GM18507 (cell line): ENCODE results near the gene CYSLTR2.

Experiments used
- DNase-seq: peaks from one replicate; pipeline ENCODE4 v3.0.0; 2011; ENCODE audit warnings: low read depth; ENCODE audit not compliant: insufficient read length; ENCODE audit errors: extremely low spot score
- FAIRE-seq: peaks from 2 replicates; lab custom pipeline; 2011; peaks lifted over from hg19 to GRCh38; lab: Jason Lieb, UNC

CYSLTR2 gene

DNA sequence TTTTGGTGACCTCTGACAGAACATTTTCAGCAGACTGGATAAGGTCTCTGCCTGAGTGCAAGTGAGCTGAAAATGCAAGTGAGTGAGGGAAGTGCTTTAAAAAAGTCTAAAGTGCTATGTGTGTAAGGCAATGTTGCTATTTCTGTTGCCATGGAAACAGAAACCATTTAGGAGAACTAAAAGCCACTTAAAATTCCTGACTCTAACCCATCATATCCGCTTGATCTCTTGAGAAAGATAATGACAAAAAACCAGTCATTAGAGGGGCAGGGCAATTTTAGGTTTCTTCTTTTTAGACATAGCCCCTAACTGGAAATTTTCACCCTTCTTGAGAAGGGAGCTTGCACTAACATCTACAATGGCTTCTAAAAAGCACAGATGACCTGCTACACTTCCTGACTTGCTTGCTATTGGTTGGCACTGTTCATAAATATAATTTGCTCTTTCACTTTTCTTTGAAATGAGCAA is at the start of gene CYSLTR2:
CYSLTR2 (plus strand) TSS at position 458 of the 468 bp plus-strand sequence. CDS start 52,889 bp downstream, outside the sequence.
- no peak for DNase-seq
- peak; percentile 42 for FAIRE-seq

GRCh38 chr13:48615049-48615448 is 38.7 kb upstream of the CYSLTR2 start:
- DNase-seq (no peak), FAIRE-seq (no peak)

DNA sequence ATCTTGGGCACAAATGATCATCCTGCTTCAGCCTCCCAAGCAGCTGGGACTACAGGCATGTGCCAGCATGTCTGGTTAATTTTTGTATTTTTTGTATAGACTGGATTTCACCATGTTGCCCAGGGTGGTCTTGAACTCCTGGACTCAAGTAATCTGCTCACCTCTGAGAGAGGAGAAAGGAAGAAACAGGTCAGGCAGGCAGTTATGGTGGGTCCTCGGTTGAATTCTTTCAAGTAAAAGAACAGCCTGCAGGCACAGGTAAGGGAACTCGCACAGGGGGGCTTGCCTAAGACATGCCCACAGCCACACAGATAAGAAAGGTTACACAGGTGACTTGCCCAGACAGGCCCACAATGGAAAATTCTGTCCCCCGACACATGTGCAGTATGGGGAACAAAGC is 34.8 kb upstream of the CYSLTR2 start:
- DNase-seq (no peak), FAIRE-seq (no peak)

DNA sequence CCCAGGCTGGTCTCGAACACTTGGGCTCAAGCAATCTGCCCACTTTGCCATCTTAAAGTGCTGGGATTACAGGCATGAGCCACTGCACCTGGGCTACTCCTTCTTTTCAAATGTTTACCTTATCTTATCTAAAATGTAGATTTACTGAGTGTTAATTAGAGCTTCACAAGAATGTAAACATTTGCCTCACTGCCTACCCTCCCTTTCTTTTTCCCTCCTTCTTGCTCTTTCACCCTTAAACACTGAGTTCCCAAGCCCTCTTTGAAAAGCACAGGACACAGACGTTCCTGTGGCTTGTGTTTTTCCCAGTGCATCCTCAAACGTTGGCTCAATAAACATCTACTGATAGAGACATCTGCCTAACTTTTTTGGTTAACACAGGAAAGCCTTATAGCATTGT is 32.7 kb upstream of the CYSLTR2 start:
- no peak for DNase-seq
- FAIRE-seq = no peak

- FAIRE-seq (no peak), DNase-seq (no peak)
These were observed 29.7 kb upstream of the CYSLTR2 start for GRCh38 chr13:48624016-48624415.

- no peak for FAIRE-seq
- no peak for DNase-seq
These were observed 28.9 kb upstream of the CYSLTR2 start for GRCh38 chr13:48624858-48625257.

DNA sequence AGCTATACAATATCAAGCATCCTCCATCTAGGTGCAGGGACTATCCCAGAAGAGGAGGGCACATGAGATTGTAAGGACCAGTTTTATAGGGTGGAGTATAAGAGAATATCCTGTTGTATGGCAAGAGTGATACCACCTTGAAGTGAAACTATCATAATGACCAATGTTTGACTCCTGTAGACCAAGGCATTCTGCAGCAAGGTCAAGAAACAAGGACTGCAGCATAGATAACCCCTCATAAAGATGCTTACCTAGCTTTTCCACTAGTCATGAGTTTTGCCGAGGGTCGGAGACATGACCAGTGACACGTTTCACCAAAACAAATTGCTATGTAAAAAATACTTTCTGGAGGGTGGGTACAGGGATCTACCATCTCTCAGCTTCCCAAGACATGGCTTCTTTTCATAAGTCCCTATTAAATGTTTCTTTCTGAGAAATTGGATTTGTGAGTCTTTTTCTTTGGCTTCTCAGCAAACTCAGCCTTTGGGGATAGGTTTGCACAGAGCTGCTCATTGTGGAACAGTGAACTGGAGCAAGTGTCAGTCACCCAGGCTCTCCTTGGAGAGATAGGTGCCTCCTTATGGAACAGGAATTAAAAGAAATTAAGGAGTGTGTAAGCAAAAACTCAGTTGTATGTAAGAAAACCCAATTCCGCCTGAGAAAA is 28.2 kb upstream of the CYSLTR2 start:
- FAIRE-seq = no peak
- DNase-seq = no peak

GRCh38 chr13:48626077-48626449 is 27.7 kb upstream of the CYSLTR2 start:
- FAIRE-seq = no peak
- no peak for DNase-seq

DNA sequence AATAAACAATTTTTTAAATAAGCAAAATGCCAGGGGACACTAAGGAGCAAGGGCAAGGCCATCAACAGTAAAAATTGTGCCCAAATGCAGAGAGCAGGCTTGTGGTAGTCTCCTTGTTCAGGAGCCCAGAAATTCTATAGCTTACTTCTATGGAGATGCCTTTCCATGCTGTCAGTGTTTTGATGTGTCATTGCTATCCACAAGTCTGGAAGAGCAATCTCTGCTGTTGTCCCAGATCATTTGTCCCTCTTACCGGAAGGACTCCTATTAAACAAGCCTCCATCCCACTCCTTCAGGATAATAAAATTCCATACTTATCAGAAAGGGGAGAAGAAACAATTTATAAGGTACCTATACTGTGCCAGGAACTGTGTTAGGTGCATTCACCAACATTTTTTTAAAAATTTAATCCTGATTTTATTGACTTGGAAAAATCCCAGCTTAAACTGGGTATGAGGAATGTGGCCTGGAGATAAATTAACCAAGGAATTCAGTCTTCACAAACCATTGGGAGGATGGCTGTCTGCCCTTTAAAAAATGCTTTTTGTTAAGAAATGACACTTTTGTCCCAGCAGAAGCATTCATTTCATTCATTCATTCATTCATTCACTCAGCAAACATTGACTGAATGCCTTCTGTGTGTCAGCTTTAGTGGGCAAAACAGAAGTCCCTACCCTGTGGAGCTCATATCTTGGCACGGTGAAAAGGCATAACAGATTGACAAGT is 26.8 kb upstream of the CYSLTR2 start:
- FAIRE-seq = no peak
- DNase-seq = no peak

- no peak for FAIRE-seq
These were observed 24.5 kb upstream of the CYSLTR2 start for GRCh38 chr13:48629277-48629676.

DNA sequence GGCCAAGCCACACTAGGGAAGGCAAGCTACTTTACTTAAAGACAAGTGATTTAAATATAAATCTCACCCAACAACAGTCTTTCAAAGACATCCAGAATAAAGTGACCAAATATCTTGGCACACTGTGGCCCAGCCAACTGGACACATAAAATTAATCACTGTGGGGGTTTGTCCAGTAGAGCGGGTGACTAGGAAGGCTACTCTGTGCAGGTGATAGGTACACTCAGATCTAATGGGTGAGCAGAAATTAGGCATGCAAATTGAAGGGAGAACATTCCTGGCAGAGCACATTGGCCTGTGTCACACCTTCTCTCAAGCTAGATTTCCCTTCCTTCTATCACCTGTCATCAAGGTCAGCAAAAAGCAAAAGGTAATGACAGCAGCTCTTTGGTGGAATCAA is 23.4 kb upstream of the CYSLTR2 start:
- DNase-seq (no peak), FAIRE-seq (no peak)

More at GRCh38 chr13:48629277-48629676, 24.5 kb upstream of the CYSLTR2 start:
- no peak for DNase-seq

- FAIRE-seq = no peak
- no peak for DNase-seq
These were observed 23.0 kb upstream of the CYSLTR2 start for GRCh38 chr13:48630773-48631172.

DNA sequence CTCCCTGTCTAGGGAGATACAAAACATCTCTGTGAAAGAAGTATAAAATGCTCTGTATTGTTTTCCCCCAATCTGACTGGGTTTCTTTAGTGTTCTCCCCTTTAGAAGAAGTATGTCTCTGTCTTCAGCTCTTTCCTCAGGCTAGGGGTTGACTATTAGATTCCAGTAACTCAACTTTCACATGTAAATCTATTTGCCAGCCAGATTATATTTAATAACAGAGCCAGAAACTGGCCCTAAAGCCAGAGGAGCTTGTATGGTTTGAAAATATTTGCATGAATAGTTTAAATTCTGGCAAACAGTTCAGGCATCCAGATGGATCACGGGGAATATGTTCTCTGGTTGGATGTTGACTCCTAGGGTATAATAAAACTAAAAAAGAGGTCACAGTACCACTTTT is 22.3 kb upstream of the CYSLTR2 start:
- FAIRE-seq (no peak), DNase-seq (no peak)

- no peak for DNase-seq
- FAIRE-seq = no peak
These were observed 20.0 kb upstream of the CYSLTR2 start for GRCh38 chr13:48633700-48634099.

- no peak for FAIRE-seq
- no peak for DNase-seq
These were observed 19.1 kb upstream of the CYSLTR2 start for GRCh38 chr13:48634636-48635035.

GRCh38 chr13:48635478-48635877 is 18.3 kb upstream of the CYSLTR2 start:
- FAIRE-seq (no peak), DNase-seq (no peak)

DNA sequence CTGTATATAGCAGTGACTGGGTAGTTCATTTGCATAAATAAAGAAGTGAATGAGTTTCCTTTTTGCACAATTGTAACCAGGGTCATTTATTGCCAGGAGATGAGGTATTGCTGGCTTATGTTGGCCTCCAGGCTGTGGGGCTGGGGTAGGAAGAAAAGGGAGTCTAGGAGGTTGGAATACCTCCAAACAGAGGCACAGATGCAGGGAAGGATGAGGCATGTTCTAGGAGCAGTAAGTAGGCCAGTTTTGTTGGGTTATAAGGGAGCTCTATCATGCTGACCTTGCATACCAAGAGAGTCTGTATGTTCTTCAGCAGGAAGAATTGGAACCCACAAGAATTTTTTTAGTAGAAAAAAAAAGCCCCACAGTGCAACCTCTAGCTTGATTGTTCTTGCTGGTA is 17.2 kb upstream of the CYSLTR2 start:
- DNase-seq (no peak), FAIRE-seq (no peak)

- FAIRE-seq = no peak
- no peak for DNase-seq
These were observed 16.1 kb upstream of the CYSLTR2 start for GRCh38 chr13:48637601-48638000.

DNA sequence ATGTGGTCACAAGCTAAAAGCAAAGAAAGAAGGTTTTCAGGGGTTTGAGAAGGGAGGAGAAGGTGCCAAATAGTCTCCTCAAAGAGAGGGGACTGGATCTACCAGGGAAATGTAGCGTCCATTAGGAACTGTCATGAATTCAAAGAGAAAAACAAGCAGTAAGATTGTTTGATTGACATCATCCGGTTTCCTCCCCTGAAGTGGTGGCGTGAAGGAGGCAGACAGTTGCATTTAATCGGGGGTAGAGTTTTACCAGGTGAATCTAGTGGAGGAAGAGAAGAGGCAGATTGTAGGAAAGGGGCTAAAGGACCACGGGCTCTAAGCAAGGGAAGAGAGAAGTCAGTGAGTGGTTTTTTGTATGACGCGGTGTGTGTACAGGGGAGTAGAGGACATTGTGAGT is 13.0 kb upstream of the CYSLTR2 start:
- no peak for DNase-seq
- no peak for FAIRE-seq

GRCh38 chr13:48641404-48641803 is 12.3 kb upstream of the CYSLTR2 start:
- FAIRE-seq = no peak
- DNase-seq = no peak

- no peak for DNase-seq
- FAIRE-seq = no peak
These were observed 11.7 kb upstream of the CYSLTR2 start for GRCh38 chr13:48642061-48642460.
